Stimulated activated CD4-positive, alpha-beta T cell treated with anti-CD3 and anti-CD28 coated beads, Interleukin-1b, Interleukin-23, amount 100 ng/mL, for 24 hours (primary cell): Measurements from ENCODE around the gene RABGGTA.

Experiments used
- DNase-seq, 4 experiments: peaks; one replicate each; pipeline ENCODE4 v3.0.0-alpha.2; 2020; ENCODE audit warnings: low read depth in 4 of 4, low spot score in 1 of 4

The RABGGTA gene

GRCh38 chr14:24304019-24304387, 32.6 kb upstream of the RABGGTA start:
- DNase-seq = no peak

- DNase-seq = no peak
Observed at GRCh38 chr14:24300326-24300980, 29.1 kb upstream of the RABGGTA start.

GRCh38 chr14:24299255-24300191, 28.1 kb upstream of the RABGGTA start, which contains the start of the genes DHRS1 and NOP9:
Gene DHRS1 (minus strand): TSS chr14:24299780. CDS start chr14:24299106, 674 bp downstream.
Gene NOP9 (plus strand): TSS chr14:24299850. CDS start chr14:24299955, 105 bp downstream.
- peak; percentile 84 to 94 (median 88) for DNase-seq

GRCh38 chr14:24298892-24299254, 27.5 kb upstream of the RABGGTA start:
- DNase-seq = no peak

GRCh38 chr14:24297190-24297964, 26.0 kb upstream of the RABGGTA start:
- DNase-seq = no peak

GRCh38 chr14:24296341-24297157, 25.2 kb upstream of the RABGGTA start:
- peak; percentile 40 to 64 (median 52) for DNase-seq

- no peak for DNase-seq
Observed at GRCh38 chr14:24293525-24293924, 22.1 kb upstream of the RABGGTA start.

- no peak for DNase-seq
Observed at GRCh38 chr14:24292118-24292807, 20.9 kb upstream of the RABGGTA start.

GRCh38 chr14:24291446-24292117, 20.2 kb upstream of the RABGGTA start:
- no peak for DNase-seq

GRCh38 chr14:24290746-24291145, 19.3 kb upstream of the RABGGTA start:
- DNase-seq = no peak

GRCh38 chr14:24289649-24290280, 18.4 kb upstream of the RABGGTA start:
- DNase-seq = peak in 2 of 4 experiments; percentile 48 to 58

GRCh38 chr14:24286996-24287395, 15.6 kb upstream of the RABGGTA start:
- no peak for DNase-seq

- no peak for DNase-seq
Observed at GRCh38 chr14:24285351-24285750, 14.0 kb upstream of the RABGGTA start.

- DNase-seq = no peak
Observed at GRCh38 chr14:24284501-24285035, 13.2 kb upstream of the RABGGTA start.

GRCh38 chr14:24283796-24284460, 12.5 kb upstream of the RABGGTA start:
- no peak for DNase-seq

- DNase-seq = no peak
Observed at GRCh38 chr14:24282736-24283135, 11.3 kb upstream of the RABGGTA start.

- no peak for DNase-seq
Observed at GRCh38 chr14:24281636-24282035, 10.2 kb upstream of the RABGGTA start.

GRCh38 chr14:24280797-24281460, 9.5 kb upstream of the RABGGTA start:
- no peak for DNase-seq
